ENCODE results near the gene TDRKH.

The TDRKH gene

GRCh38 chr1:151729966-151730291, 60.4 kb downstream of the TDRKH start:
- DNase-seq = peak in 1 of 42 donors; percentile 20
- intact Hi-C loops (cut with DNase I) = loop anchor here (5.0 kb wide), 1 partner anchor 193 kb away; no protein-coding TSS in a partner anchor

DNA sequence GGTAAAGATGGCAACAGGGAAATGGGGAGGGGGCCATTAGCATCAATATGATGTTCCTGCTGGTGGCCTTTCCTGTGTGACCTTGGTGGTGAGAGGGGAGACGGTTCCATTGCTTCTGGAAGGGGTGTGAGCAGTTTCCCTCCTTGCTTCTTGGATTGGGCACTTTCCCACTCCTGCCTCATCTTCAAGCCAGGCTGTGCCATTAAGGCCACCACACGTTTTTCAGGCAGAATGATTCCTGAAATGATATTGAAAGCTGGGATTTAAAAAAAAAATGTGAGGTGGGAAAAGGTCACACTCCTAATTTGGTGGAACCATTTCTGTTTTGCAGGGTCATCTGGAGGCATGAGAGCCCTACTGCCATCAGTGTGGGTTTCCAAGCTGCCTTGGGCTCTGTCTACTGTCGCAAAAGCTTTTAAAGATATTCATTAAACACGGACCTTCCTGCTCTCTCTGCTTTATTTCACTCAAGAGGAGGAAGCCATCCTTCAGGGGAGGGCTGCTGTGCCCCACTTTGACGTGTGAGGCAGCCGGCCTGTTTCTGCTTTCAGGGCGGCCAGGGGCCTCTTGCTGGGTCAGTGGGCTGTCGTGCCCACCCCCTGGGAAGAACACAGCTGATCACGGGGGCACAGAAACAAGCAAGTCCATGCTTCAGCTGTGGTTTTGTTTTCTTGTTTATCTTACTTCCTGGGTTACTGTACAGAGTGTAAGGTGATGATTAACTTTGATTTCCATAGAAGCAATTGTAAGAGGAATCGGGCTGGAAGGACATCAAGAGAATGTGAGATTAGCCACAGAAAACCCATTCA, 60.9 kb downstream of the TDRKH start:
- DNase-seq = peak in 2 of 42 donors; percentile 25 to 27
- intact Hi-C loops (cut with DNase I) = no loop called here

GRCh38 chr1:151728151-151729054, 61.9 kb downstream of the TDRKH start:
- intact Hi-C loops (cut with DNase I) = no loop called here
- DNase-seq = peak in 35 of 42 donors; percentile 24 to 87 (median 57)

DNA sequence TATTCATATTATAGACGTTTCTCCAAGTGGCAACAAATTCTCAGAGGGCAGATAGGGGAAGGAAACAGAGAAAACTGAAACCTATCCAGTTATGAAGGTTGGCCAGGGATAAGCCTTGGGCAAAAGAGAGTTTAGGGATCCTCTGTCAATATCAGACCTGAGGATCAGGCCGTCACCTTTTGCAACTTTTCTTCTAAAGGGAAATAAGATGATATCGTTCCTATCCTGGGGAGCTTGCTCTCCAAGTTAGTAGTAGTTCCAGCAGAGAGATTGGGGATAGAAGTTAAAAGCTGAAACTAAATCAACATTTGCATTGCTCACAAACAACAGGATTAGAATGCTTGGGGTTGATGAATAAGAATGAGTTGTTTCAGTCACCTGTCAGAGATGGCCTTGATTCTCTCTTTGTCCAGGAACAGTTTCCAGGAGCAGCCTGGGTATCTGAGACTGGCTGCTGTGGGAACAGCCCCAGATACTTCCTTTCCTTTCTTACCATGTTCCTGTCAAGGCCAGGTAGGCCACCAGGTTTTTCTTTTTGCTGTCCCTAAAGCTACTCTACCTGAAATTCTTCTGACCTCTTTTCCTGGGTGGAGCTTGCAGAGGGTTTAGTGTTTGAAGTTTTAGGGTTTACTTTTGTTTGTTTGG, 66.5 kb downstream of the TDRKH start:
- no peak for DNase-seq
- intact Hi-C loops (cut with DNase I) = no loop called here

Measured in head of caudate nucleus (tissue), 42 donors.